Stimulated activated CD8-positive, alpha-beta memory T cell treated with anti-CD3 and anti-CD28 coated beads, Interleukin-4, amount 100 ng/mL, for 4 hours (primary cell): ENCODE results near the gene RPP14.
"Not testable (repeated sequence)": the region's sequence is repeated elsewhere in the genome, so short reads cannot be mapped to it uniquely, and the experiment has no call there.

ENCODE experiments used
- DNase-seq, 2 donors: peaks; one replicate each; pipeline ENCODE4 v3.0.0-alpha.2; 2020; ENCODE audit warnings: low read depth in 2 of 2, low spot score in 1 of 2

The RPP14 gene

GRCh38 chr3:58331593-58332152, 25.6 kb downstream of the RPP14 start:
- no peak for DNase-seq

DNA sequence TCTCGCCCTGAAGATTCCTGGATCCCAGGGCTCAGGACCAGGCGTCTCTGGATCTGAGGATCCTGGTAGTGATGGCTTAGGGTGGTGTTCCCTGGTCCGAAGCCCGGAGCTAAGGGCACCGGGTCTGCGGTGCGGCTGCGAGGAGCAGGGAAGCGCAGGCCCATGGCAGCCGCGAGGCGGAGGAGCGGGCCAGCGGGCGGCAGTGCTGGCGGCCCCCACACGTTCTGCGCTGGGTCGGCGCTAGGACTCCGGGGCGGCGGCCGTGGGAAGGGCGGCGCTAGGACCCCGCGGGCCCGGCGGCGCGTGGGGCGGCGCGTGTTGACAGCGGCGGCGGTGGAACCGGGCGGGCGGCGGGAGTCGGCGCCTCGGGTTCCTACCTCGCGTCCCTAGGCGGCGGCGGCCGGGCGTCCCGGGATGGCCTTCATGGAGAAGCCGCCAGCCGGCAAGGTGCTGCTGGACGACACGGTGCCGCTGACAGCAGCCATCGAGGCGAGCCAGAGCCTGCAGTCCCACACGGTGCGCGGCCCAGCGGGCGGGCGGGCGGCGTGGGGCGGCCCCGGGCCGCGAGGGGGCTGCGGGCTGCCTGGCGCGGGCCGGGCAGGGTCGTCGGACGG, 26.6 kb downstream of the RPP14 start, which contains the start of gene PXK:
Gene PXK (plus strand): TSS at position 318 of the 614 bp plus-strand sequence. CDS start 97 bp downstream, at position 415.
- DNase-seq = peak; percentile 34 to 51

- DNase-seq = no peak
Measured at GRCh38 chr3:58333206-58334012, 27.4 kb downstream of the RPP14 start.

DNA sequence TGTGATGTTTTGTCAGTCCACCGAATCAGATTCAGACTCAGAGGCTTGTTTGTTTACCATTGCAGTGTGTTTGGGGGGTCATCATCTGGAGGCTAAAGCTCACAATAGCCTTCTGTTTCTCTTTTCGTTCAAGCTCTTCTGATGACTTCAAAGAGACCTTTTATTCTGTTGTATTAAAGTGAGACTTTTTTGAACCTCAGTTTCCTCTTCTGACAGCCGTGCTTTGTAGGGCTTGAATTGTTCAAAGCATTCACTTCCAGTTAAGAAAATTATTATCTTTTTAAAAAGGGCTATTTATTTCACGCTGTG, 27.9 kb downstream of the RPP14 start:
- DNase-seq = no peak

- no peak for DNase-seq
Measured at GRCh38 chr3:58334506-58334884, 28.4 kb downstream of the RPP14 start.

GRCh38 chr3:58335652-58335947, 29.6 kb downstream of the RPP14 start:
- DNase-seq = no peak

DNA sequence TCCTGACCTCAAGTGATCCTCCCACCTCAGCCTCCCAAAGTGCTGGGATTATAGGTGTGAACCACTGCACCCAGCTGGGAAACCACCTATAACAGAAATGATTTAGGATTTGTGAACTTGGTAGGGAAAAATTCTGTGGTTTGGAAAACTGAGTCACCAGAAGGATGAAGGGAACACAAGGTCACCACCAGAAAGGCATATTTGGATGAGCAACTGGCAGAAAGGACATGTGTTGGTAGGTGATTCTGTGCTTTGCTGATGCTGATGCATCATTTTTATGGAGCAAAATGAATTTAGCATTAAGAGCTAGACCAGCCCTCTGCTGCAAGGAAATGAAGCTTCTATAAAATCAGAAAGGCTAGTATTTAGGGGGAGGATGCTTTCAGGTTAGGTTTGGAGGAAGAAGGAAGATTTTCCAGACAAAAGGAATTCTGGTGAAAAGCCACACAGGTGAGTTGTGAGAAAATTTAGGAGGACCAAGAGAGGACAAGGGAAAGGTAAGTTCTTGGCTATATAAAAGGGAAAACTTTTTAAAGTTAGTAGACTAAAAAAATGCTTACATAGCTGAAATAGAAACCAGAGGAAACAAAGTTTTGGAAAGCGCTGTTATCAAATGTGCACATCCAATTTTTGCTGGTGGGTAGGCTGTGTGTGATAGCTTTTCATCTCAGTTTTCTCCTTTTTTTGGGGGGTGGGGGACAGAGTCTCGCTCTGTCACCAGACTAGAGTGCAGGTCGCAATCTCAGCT, 30.3 kb downstream of the RPP14 start:
- no peak for DNase-seq

GRCh38 chr3:58337190-58337589, 31.1 kb downstream of the RPP14 start:
- no peak for DNase-seq

GRCh38 chr3:58339146-58339545, 33.1 kb downstream of the RPP14 start:
- not testable (repeated sequence) for DNase-seq

DNA sequence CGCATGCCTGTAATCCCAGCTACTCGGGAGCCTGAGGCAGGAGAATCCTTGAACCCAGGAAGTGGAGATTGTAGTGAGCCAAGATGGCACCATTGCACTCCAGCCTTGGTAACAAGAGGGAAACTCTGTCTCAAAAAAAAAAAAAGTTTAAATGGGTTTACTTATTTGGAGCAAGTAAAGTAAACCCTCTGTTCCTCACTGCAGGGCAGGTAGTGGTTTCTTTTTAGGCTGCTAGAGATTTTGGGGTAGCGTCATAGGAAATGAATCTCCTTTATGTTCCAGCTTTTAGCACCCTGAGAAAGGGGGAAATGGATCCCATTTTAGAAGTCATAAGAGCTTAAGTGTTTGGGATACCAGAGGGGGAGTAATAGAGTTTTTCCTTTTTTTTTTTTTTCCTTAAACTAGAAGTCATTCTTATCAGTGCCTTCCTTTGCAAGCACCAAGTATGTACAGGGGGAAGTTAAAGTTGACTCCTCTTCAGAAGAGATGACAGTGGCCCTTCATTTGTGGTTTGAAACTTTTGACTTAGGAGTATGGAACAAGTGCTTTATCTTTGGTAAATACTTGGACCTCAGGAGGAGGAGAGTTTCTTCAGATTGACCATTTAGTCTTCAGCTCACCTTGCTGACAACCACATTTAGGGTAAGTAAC, 34.7 kb downstream of the RPP14 start:
- DNase-seq = no peak

- no peak for DNase-seq
Measured at GRCh38 chr3:58341376-58341775, 35.3 kb downstream of the RPP14 start.

DNA sequence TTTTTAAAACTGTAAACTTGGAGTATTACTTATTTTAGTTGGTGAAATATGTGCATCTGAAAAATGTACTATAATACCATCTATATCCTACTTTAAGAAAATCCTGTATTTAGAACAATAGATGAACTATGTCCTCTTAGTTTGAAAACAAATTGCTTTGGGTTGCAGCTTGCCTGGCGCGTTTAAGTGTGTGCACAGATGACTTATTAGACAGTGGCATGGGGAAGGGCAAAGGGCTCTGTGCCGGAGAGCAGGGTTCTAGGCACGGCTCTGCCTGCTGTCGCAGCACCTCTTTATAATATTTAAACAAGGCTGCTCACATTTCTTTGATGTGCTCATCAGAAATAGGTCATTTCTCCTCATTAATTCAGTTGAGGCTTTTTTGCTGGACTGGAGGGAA, 36.6 kb downstream of the RPP14 start:
- DNase-seq = no peak

DNA sequence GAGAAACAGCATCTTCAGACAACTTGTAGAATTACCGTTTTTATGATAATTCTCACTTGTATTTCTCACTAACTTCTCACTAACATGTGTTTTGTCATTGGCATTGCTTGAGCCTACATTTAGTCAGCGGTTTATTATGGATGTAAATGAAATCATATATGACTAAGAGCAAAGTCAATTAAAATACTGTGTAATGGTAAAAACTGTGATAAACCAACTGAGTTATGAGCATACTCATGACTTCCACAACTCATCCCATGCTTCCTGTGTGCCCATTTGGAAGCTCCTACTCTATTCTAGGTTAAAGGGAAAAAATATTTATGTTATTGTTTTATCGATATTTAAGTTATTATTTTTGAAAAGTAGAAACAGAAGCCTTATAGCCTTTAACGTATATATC, 39.4 kb downstream of the RPP14 start:
- DNase-seq = no peak

DNA sequence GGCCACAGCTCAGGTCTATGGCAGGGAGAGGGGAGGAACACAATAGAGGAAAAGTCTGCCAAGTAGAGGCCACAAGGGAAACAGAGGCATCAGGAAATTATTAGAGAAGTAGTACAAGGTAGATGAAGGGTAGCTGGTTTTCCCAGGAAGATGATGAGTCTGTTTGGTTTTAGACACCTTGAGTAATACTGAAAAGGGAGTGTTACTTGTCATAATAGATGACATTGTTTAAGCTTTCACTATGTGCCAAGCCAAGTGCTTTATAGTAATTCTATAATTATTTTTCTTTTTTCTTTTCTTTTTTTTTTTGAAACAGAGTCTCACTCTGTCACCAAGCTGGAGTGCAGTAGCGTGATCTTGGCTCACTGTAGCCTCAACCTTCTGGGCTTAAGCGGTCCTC, 40.3 kb downstream of the RPP14 start:
- DNase-seq = no peak

DNA sequence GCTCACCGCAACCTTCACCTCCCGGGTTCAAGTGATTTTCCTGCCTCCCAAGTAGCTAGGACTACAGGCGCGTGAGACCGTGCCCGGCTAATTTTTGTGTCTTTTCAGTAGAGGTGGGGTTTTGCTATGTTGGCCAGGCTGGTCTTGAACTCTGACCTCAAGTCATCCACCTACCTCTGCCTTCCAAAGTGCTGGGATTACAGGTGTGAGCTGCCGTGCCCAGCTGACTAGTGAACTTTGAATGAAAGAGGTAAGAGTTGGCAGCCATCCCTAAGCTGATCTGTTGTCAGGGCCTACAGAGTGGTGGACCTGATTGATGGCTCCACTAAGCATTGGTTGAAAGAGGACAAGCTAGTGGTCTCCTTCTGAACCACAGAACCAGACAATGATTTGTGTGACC, 41.9 kb downstream of the RPP14 start:
- DNase-seq = no peak

DNA sequence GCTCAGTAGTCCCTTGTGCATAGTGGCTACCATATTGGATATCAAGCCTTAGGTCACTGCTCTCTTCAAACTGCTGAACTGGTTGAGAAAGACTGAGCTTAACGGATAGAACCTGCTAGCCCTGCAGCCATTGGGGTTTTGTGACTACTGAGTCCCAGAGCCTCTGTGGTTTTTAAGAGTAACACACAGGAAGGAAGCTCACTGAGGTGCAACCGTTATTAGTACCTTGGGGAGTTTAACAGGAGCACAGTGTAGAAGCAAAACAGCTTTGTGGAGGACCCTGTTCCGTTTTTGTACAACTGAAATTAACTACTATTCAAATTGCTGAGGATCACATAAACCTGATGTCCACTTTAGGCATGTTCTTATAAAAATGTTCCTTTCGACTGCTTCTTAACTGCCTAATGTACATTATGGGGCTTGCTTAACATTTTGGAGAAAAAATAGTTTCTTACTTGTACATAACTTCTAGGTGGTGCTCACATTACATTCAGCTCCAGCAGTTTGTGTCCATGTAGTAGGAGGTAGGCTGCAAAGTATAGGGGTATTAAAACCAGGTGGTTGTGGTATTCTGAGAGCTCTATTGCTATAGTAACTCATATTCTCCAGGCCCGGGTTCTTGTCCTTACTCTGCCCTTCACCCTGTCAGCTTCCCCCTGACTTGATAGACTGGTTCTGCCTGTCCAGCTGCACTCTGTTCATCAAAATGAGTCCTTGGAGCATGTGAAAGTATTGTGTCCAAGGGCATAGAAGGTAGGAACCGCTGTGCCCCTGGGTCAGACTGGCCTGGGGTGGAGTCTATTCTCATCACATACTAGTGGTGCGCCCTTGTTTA, 44.0 kb downstream of the RPP14 start:
- no peak for DNase-seq

DNA sequence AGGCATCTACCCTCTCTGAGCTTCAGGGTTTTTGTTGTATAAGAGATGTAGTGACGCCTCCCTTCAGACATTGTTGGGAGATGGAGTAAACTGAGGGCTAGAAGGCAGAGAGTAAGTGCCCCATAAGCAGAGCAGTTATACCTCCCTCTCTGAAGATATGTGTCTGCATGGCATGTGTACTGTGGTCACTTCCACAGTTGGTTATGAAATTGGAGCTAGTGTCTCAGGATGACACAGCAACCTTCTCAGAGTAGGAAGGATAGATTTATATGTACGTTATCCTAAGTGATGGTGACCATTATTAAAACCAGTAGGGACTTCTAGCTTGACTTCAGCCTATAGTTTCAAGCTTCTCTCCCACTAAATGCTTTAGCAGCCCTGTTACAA, 44.6 kb downstream of the RPP14 start:
- DNase-seq = no peak

- no peak for DNase-seq
Measured at GRCh38 chr3:58351920-58352319, 45.9 kb downstream of the RPP14 start.

DNA sequence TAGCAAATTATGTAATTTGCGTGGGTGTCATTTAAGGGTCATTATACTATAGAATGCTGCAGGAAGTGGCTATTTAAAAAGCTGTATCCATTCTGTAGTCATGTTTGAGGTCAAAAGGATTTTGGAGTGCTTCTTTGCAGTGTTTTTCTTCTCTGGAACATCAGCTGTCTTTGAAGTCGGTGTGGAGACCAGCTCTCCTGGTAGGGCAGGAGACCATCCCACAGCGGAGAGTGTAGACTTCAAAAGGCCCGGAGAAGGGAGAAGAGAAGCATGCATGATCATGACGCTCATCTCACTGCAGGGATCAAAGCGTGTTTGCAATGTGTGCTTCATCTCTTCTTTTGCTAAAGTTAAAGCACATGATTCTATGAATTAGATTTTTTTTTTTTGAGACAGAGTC, 46.6 kb downstream of the RPP14 start:
- no peak for DNase-seq

DNA sequence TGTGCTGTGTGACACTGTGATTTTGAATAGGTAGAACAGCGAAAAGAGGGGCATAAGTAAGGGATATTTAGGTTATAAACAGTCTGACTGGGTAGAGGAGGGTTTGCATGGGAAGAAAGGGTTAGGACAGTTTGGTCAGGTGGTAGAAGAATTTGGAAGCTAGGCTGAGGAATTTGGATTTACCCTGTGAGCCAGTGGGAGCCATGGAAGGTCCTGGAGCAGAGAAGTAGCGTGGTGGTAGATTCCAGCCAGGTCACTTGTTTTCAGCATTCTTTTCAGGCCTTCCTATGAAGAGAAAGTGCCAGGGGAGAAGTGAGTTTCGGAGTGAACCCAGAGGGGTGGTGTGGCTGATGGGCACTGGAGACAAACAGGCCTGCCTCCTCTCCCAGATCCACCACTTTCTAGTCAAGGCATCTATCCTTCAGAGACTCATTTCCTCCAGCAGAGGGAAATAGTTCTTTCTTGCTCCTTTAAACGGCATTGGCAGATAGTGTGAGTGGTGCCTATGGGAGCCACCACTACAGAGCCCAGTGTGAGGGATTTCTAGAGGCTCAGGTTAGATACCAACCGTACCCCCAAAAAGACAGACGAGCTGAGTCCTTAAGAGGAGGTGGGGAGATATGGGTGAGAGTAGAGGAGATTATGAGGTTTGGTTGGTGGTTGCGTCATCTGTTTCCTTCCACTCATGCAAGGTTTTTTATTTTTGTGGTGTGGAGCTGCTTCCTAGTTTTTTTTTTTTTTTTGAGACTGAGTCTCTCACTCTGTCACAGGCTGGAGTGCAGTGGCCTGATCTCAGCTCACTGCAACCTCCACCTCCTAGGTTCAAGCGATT, 47.9 kb downstream of the RPP14 start:
- DNase-seq = no peak
